GM12801 (cell line): Measurements from ENCODE around the gene TBX18.

ENCODE experiments used
- TF ChIP-seq, protein P1 (sequence below): IDR thresholded peaks from one replicate; pipeline ENCODE4 v1.5.1; 2011; ENCODE audit warnings: control low read depth; ENCODE audit not compliant: insufficient read length; ENCODE audit errors: extremely low read depth

The TBX18 gene

DNA sequence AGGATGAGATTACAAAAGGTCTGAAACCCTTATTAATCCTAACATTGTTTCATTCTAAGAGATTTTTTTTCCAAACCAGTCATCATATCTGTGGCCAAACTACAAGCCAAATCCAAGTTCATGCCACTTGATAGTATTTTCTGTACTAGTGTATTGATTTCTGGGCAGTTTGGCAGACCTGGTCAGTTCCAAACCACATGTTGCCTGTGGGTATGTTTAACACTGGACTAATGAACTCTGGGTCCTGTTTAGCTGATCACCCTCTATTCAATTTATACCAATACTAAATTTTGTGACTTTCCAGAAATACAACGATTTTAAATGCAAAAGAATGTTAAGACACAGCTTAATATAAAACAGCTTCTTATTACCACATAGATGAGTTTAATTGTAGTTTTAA, 24.0 kb downstream of the TBX18 start:
- TF ChIP-seq, protein P1, sequence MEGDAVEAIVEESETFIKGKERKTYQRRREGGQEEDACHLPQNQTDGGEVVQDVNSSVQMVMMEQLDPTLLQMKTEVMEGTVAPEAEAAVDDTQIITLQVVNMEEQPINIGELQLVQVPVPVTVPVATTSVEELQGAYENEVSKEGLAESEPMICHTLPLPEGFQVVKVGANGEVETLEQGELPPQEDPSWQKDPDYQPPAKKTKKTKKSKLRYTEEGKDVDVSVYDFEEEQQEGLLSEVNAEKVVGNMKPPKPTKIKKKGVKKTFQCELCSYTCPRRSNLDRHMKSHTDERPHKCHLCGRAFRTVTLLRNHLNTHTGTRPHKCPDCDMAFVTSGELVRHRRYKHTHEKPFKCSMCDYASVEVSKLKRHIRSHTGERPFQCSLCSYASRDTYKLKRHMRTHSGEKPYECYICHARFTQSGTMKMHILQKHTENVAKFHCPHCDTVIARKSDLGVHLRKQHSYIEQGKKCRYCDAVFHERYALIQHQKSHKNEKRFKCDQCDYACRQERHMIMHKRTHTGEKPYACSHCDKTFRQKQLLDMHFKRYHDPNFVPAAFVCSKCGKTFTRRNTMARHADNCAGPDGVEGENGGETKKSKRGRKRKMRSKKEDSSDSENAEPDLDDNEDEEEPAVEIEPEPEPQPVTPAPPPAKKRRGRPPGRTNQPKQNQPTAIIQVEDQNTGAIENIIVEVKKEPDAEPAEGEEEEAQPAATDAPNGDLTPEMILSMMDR, result no peak

DNA sequence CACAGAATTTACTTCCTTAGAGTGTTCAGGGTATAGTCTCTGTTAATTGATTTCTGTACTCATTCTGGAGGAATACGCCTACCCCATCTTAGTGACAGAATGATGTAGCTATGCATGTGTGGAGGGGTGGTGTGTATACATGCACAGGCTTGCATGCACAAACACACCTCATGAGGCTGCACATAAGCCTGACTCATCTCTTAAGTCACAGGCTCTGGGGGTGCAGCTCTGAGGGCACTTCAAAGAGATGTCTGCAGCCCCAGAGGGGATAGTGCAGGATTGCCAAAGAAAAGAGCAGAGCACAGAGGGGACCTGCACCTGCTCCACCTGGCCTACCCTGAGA, 24.6 kb downstream of the TBX18 start:
- TF ChIP-seq, protein P1, result no peak

DNA sequence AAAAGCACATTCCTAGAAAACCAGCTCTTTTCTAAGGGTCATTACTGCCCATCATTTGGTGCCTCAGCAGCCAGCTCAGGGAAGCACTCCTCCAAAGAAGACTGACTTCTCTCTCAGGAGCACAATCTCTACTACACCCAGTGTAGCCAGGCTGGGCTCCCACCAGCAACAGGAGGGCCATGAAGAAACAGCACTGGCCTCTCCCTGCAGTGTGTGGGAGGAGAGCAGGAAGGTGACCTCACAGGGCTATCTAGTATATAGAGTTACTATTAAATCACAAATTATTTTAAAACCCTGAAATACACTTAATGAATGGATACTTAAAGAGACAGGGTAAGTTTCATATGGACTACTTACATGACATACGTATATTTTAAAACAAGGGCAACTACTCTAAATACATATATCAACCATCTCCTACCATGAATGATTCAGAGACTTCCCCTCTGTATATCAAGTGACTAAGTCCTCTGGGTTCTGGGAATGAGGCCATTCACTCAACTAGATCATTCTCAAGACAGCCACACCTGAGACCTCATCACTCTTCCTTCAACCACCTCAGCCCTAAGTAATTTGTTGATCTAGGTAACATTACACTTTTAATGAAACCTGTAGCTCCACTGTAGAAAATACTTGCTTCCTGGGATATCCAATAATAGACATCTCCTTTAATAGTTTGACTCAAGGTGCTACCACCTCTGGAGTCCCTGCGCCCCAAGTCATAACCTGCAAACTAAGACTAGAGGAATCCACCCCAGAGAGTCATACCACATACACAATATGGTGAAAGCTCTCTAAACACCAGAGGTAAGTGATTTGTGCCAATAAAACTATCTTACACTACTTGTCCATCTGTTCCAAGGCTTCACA, 25.2 kb downstream of the TBX18 start:
- TF ChIP-seq, protein P1, result no peak

DNA sequence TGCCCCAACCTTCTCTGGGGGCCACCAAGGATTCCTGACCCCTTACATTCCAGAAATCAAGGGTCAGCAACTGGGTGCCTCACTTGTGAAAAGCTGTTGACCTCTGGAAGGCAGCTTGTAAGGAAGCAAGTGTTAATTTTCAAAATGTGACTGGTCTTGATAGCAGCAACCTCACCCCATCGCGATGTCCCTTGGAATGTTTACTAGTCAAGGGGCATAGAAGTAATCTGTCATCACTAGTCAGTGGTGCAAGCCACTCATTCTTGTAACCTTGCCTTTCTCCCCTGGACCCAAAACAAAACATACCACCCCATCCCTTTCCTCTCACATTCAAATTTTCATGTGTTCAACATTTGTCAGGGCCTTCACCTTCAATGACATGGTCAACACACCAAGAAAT, 30.5 kb downstream of the TBX18 start:
- TF ChIP-seq, protein P1, result no peak

DNA sequence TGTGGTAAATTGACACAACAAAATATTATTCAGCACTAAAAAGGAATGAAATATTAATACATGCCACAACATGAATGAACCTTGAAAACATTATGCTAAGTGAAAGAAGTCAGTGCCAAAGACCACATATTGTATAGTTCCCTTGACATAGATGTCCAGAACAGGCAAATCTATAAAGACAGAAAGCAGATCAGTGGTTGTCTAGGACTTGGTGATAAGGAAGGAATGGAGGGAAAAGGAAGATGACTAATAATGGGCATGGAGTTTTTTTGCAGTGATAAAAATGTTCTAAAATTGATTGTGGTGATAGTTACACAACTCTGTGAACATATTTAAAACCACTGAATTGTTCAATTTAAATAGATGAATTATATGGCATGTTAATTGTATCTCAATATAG, 32.5 kb downstream of the TBX18 start:
- TF ChIP-seq, protein P1, result no peak

DNA sequence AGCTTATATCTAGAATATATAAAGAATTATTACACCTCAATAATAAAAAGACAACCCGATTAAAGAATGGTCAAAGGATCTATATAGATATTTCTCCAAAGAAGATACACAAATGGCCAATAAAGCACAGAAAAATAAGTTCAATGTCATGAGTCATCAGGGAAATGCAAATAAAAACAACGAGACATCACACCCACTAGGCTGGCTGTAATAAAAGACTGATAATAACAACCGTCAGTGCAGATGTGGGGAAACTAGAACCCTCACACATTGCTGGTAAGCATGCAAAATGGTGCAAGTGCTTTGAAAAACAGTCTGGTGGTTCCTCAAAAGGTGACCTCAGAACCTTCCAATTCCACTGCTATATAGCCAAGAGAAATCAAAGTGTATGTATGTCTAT, 33.0 kb downstream of the TBX18 start:
- TF ChIP-seq, protein P1, result no peak

DNA sequence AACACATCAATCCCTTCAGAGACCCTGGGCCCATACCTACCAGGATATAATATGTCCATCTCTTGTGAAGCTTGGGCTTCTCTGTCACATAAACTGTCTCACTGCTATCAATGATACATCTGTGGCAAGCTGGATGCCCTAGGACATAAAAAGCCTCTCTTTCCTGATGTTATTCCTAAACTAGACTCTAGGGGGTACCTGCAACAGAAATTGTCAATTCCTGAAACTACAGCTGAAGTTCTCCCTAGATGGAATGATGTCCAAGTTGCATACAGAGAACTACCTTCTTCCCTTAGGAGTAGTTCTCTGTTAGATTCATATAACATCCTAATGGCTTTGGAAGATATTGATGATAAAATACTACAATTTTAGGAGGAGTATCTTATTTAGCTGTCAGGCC, 35.8 kb downstream of the TBX18 start:
- TF ChIP-seq, protein P1, result no peak
